ENCODE data around the gene C1QTNF3. TPM values are rescaled to one million over a fixed set of nuclear protein-coding genes. Genes with fewer than 3 reads are reported as not detected.

Gene C1QTNF3
- total and polyA plus RNA-seq, 2 of the 8 experiments (the other 6 are each of a cell fraction or from before 2014, with no cell fraction given) = 1.0 to 1.2 TPM

- CTCF ChIA-PET (ENCODE audit: partially characterized antibody) = no interaction called here
- TF ChIP-seq TAF1 (IDR thresholded peaks at IDR 0.05; ENCODE audit: low read depth, low read length) (no peak), E2F6 (IDR thresholded peaks at IDR 0.05) (no peak), CHD1 (IDR thresholded peaks at IDR 0.05; ENCODE audit: low read depth, low read length) (no peak), EP300 (IDR thresholded peaks at IDR 0.05; ENCODE audit: borderline replicate concordance in 1 of 2, low read depth in 2 of 2, low read length in 2 of 2) (no peak), CBX8 (IDR thresholded peaks at IDR 0.05; ENCODE audit: borderline replicate concordance, low read depth, low read length) (no peak), SRF (IDR thresholded peaks at IDR 0.05; ENCODE audit: low read depth, low read length) (no peak), CREB1 (IDR thresholded peaks at IDR 0.05) (no peak), BCL11A (IDR thresholded peaks at IDR 0.05; ENCODE audit: low read depth in 2 of 2, low read length in 2 of 2) (no peak), SP4 (IDR thresholded peaks at IDR 0.05; ENCODE audit: low read length) (no peak), EZH2 (IDR thresholded peaks at IDR 0.05; ENCODE audit: low read depth, low read length, severe bottlenecking) (no peak), CTCF (IDR thresholded peaks at IDR 0.05; ENCODE audit: control extremely low read depth in 1 of 3, insufficient read depth in 1 of 3, low read depth in 1 of 3, low read length in 3 of 3) (no peak), NANOG (IDR thresholded peaks at IDR 0.05; ENCODE audit: insufficient read depth, low read depth, low read length, poor library complexity, severe bottlenecking) (no peak)
These were observed 14.1 kb upstream of the C1QTNF3 start for GRCh38 chr5:34057118-34057517.

More at GRCh38 chr5:34057118-34057517, 14.1 kb upstream of the C1QTNF3 start:
- Histone ChIP-seq H3K4me3 (ENCODE audit: extremely low read depth in 1 of 4, insufficient read depth in 2 of 4, low read depth in 3 of 4, low read length in 4 of 4) (no peak overlapping the region), H2BK12ac (ENCODE audit: low read depth, low read length) (no peak overlapping the region), H3K36me3 (ENCODE audit: control insufficient read depth in 2 of 4, insufficient read depth in 4 of 4, low read length in 3 of 4) (no peaks in the 10 kb centered on the region), H2AFZ (ENCODE audit: low read length) (no peak overlapping the region), H2BK15ac (ENCODE audit: low read length) (no peak overlapping the region), H3K4me2 (ENCODE audit: insufficient read depth in 1 of 2, low read depth in 2 of 2, low read length in 2 of 2) (no peak overlapping the region), H2AK5ac (ENCODE audit: low read depth, low read length) (no peak overlapping the region), H4K5ac (ENCODE audit: insufficient read length, low read depth, low read length) (no peak overlapping the region), H3K4ac (replicated peaks; ENCODE audit: insufficient read length, low read depth, low read length) (no peak overlapping the region), H4K8ac (ENCODE audit: extremely low read depth, insufficient read depth, low read length) (no peak overlapping the region), H3K27me3 (replicated peaks in 1 of 4; ENCODE audit: control insufficient read depth in 3 of 4, extremely low read depth in 1 of 4, insufficient read depth in 3 of 4, low read length in 3 of 4) (no peaks in the 10 kb centered on the region), H3K9me3 (ENCODE audit: insufficient read depth in 2 of 2, low read depth in 1 of 2, low read length in 1 of 2) (peaks cover 5 to 6% of the 10 kb centered on the region in 2 experiments; a peak in 2 of 4 replicates), H4K91ac (replicated peaks; ENCODE audit: insufficient read length, low read length) (no peak overlapping the region), H3K23ac (ENCODE audit: insufficient read length) (no peak overlapping the region), H3K18ac (ENCODE audit: extremely low read depth, low read length) (no peak overlapping the region), H3K4me1 (replicated peaks in 1 of 4; ENCODE audit: control insufficient read depth in 3 of 4, insufficient read depth in 4 of 4, low read length in 3 of 4) (no peaks in the 10 kb centered on the region), H3K14ac (ENCODE audit: insufficient read length) (no peak overlapping the region), H3K27ac (ENCODE audit: low read depth, low read length) (no peak overlapping the region), H2BK5ac (ENCODE audit: low read depth, low read length) (no peak overlapping the region), H2BK20ac (ENCODE audit: low read length) (no peak overlapping the region), H3K56ac (replicated peaks; ENCODE audit: insufficient read length, low read depth, low read length) (no peak overlapping the region), H3K79me1 (ENCODE audit: low read depth, low read length) (no peaks in the 10 kb centered on the region), H4K20me1 (replicated peaks in 1 of 2; ENCODE audit: control insufficient read depth in 1 of 2, insufficient read depth in 2 of 2, low read length in 2 of 2) (no peaks in the 10 kb centered on the region), H3K9ac (replicated peaks in 1 of 4; ENCODE audit: extremely low read depth in 1 of 4, low read depth in 3 of 4, low read length in 3 of 4) (no peak overlapping the region), H2BK120ac (replicated peaks; ENCODE audit: low read depth, low read length) (no peak overlapping the region), H3K23me2 (ENCODE audit: low read depth, low read length) (no peaks in the 10 kb centered on the region), H3K79me2 (ENCODE audit: control insufficient read depth in 1 of 2, insufficient read depth in 2 of 2, low read length in 2 of 2) (no peaks in the 10 kb centered on the region)
- DNase-seq (ENCODE audit: low read depth in 1 of 2, low spot score in 2 of 2) (no peak), FAIRE-seq (no peak)
- POLR2A ChIA-PET (ENCODE audit: partially characterized antibody) = no interaction called here
- WGBS, 2 experiments (ENCODE audit: extremely low coverage in 1 of 2, insufficient coverage in 1 of 2, insufficient read length in 1 of 2, insufficient replicate concordance in 2 of 2, low coverage in 1 of 2, low lambda C conversion rate in 2 of 2, missing lambda C conversion rate in 1 of 2) = 95% methylated on average over 3 of the region's 3 CpGs; no CpG with 5 or more reads in 1 of the 2 experiments
